Astrocyte of the spinal cord (primary cell): ENCODE data around the gene STUB1.

Source experiments
- DNase-seq: peaks from one replicate; pipeline ENCODE4 v3.0.0; 2011; ENCODE audit warnings: low read depth, low spot score
- H3K4me3 ChIP-seq: 2 replicates; pipeline ENCODE4 v1.5.1; 2011; ENCODE audit warnings: low read depth, mild to moderate bottlenecking, low read length, moderate library complexity
- in situ Hi-C: cut with HindIII; loops from 2 replicates; pipeline ENCODE4 v1.10.0; 2017; ENCODE audit warnings: low sequenced_read_pairs
- TF ChIP-seq, protein P1 (sequence below): IDR thresholded peaks from 2 replicates; pipeline ENCODE4 v1.5.1; 2012; ENCODE audit warnings: low read depth, mild to moderate bottlenecking, low read length, inconsistent platforms

STUB1 gene

GRCh38 chr16:634051-634670, 46.0 kb upstream of the STUB1 start:
- TF ChIP-seq, protein P1, sequence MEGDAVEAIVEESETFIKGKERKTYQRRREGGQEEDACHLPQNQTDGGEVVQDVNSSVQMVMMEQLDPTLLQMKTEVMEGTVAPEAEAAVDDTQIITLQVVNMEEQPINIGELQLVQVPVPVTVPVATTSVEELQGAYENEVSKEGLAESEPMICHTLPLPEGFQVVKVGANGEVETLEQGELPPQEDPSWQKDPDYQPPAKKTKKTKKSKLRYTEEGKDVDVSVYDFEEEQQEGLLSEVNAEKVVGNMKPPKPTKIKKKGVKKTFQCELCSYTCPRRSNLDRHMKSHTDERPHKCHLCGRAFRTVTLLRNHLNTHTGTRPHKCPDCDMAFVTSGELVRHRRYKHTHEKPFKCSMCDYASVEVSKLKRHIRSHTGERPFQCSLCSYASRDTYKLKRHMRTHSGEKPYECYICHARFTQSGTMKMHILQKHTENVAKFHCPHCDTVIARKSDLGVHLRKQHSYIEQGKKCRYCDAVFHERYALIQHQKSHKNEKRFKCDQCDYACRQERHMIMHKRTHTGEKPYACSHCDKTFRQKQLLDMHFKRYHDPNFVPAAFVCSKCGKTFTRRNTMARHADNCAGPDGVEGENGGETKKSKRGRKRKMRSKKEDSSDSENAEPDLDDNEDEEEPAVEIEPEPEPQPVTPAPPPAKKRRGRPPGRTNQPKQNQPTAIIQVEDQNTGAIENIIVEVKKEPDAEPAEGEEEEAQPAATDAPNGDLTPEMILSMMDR: no peak
- in situ Hi-C loops: no loop called here
- DNase-seq: no peak
- no peak overlapping the region for H3K4me3 ChIP-seq

DNA sequence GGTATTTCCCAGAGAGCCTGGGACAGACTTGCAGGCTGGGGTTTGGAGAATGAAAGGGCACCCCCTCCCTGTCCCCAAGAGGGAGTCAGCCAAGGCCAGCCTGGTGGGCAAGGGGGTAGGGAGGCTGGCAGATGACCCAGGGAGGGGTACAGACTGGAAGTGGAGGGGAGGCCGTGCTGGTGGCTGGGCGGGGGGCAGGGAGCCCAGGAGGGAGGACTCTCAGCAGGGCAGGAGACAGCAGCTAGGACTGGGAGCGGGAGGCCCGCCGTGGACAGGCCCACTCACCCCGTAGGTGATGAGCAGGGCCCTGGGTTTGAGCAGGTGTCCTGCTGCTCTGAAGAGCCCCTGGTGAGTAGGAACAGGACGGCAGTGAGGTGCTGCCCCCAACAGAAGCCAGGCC, 45.2 kb upstream of the STUB1 start:
- peak overlapping the region; percentile 67 for H3K4me3 ChIP-seq
- no peak for DNase-seq
- in situ Hi-C loops: no loop called here
- TF ChIP-seq, protein P1: no peak

DNA sequence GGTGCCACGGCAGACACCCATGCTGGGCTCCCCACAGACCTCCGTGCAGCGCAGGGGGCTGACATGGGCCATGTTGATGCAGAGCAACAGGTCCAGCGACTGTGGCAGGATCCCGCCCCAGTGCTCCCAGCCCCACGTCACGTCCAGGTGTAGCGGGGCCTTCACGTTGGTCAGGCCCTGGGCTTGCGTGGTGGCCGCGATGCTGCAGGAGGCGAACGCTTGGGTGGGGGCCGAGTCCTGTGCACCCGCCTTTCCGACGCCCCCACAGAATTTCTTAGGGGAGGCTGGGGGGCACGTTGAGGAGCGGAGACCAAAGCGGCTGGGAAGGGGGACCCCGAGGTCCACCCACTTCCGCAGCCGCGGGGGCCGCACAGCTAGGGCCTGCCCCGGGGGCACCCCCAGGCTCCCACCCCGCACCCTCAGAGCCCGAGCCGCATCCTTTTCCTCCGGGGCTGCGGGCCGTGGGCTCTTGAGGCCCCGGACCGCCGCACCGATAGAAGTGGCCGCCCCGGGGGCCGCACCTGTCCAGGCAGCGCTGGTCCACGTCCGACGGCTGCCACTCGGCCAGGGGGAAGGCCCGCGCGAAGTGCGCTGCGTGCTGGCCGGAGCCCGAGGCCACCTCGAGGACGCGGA, 44.5 kb upstream of the STUB1 start:
- in situ Hi-C loops: no loop called here
- peak overlapping the region; percentile 67 for H3K4me3 ChIP-seq
- TF ChIP-seq, protein P1: no peak
- no peak for DNase-seq

- TF ChIP-seq, protein P1: no peak
- in situ Hi-C loops: no loop called here
These were observed 43.8 kb upstream of the STUB1 start, which contains the start of gene METTL26 for GRCh38 chr16:636206-637080. METTL26 (minus strand) TSS chr16:636305; CDS start chr16:636290, 15 bp downstream.

DNA sequence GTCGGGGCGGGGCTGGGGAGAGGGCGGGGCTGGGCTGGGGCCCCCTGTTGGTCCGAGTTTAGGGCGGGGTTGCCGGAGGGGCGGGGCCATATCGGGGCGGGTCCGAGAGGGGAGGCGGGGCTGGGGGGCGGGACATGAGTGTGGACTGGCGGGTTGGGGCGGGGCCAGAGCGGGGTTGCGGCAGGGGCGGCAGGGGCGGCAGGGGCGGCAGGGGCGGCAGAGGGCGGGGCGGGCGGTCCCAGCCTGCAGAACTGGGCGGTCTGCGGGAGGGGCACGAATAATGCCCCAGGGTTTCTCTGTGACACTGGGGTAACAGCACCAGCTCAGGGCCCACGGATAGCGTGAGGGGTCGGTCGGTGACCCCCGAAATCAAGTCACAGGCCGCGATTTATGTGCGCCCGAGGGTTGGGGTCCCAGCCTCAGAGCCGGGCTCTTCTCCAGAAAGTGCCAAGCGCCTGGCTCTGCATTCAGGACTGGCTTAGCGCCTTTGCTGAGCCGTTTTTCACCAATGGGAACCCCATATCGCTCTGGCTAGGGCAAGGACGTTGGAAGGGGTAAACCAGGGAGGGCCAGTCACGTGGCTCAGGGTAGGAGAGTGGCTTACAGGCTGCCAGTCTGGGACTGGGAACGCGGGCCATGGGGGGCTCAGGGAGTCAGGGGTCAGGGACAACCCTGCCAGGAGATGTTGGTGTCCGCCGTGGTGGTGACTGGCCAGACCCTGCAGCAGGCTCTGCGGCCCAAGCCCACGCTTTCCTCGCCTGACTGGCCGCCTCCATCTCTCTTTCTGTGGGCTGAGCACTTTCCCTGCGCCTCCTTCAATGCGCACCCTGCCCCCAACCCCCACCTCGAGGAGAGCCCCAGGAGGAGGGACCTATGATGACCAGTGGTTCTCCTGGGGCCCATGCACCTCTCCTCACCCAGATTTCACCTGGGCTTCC, 42.9 kb upstream of the STUB1 start:
- TF ChIP-seq, protein P1: no peak
- peak; percentile 90 for DNase-seq
- in situ Hi-C loops: no loop called here
- H3K4me3 ChIP-seq: peak overlapping the region; percentile 67

More at GRCh38 chr16:636206-637080, 43.8 kb upstream of the STUB1 start, which contains the start of gene METTL26:
- H3K4me3 ChIP-seq: peak within 1 kb of the TSS; percentile 67
- peak; percentile 95 for DNase-seq
